Subcutaneous adipose tissue (tissue), 4 donors: ENCODE measurements around the gene ADAMTSL1. TPM values are rescaled to one million over a fixed set of nuclear protein-coding genes. Genes with fewer than 3 reads are reported as not detected.

Experiments used
- CTCF ChIP-seq: fragments of 450-650 bp; IDR thresholded peaks from one replicate; pipeline ENCODE4 v1.5.1; 2016; ENCODE audit warnings: low read depth, mild to moderate bottlenecking, control low read depth, antibody characterized with exemption, moderate library complexity
- total RNA-seq, 4 donors: library from RNA; depleted of rRNA; stranded (reverse); fragments of >200 nt; gene quantifications; one replicate each; pipeline ENCODE4 v1.1.0, GENCODE V29; 2016

The ADAMTSL1 gene
- total RNA-seq, 4 donors from 2014 or later: 0.49 to 16.4 (median 10.5) TPM

DNA sequence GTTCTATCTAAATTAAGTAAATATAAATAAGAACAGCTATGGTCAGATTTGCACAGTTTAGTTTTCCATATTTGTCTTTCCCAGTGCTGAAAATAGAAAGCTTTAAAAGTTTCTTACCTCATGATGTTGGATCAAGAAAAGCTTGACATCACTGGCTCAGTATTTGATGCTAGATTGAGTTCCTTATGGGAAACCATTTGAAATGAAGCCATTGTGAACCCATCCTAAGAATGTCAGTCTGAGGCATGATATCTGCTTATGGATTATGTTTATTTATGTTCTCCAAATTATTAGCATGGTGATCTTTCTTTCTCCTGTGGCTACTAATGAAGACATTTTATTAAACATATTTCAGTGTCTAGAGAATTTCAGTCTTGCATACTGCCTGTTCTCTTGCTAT lies 143.0 kb downstream of the ADAMTSL1 start:
- no peak for TF ChIP-seq CTCF

DNA sequence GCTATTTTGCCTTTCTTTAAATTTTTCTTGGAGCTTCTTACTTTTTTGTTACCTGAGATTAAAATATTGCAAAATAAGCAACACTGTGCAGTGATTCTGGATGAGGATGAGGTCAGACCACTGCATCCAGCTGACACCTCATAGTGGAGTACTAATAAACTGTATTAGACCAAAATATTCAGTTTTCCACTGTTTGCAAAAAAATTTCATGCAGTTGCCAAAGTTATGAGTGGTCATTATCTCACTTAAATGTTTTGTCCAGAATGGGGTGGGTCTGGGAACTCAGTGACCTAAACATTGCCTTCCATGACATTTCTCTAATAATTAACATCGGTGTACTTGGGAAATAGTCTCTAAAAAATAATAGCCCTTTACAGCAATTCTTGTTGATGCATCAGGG lies 143.8 kb downstream of the ADAMTSL1 start:
- TF ChIP-seq CTCF: no peak

DNA sequence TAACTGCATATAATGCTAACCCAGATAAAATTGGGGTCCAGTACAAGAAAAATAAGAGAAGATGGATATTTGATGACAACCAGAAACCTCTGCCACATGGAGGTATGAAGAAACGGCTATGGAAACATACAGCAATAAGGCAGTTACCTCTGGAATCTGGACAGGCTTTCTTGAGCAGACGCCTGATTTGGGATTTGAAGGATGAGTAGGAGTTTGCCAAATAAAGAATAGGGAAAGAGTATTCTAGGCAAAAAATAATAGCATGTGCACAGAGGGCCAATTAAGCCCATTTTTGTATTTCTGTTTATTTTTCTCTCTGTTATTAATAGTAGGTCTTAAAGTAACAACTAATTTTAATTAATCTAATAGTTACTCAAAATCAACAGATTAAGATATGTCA lies 144.9 kb downstream of the ADAMTSL1 start:
- no peak for TF ChIP-seq CTCF

- no peak for TF ChIP-seq CTCF
These were observed 148.4 kb downstream of the ADAMTSL1 start for GRCh38 chr9:18622186-18622836.

- TF ChIP-seq CTCF: no peak
These were observed 149.5 kb downstream of the ADAMTSL1 start for GRCh38 chr9:18623221-18624079.

- TF ChIP-seq CTCF: no peak
These were observed 152.2 kb downstream of the ADAMTSL1 start for GRCh38 chr9:18626046-18626698.

DNA sequence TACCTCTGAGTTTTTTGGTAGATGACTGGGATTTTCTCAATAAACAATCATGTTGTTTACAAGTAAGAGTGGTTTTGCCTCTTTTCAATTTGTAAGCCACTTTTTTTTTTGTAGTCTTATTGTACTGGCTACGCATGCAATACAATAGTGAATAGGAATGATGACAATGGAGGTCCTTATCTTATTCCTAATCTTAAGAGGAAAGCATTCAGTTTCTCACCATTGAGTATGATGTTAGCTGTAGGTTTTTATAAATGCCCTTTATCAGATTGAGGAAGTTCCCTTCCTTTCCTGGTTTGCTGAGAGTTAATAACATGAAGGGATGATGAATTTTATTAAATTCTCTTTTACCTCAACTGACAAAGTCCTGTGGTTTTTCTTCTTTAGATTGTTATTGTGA lies 155.2 kb downstream of the ADAMTSL1 start:
- no peak for TF ChIP-seq CTCF
